A204.1 (cell line): ENCODE data around the gene TOGARAM2.
"Not testable (repeated sequence)": the region's sequence is repeated elsewhere in the genome, so short reads cannot be mapped to it uniquely, and the experiment has no call there.

Source experiments
- FAIRE-seq: peaks from 2 replicates; lab custom pipeline; 2012; peaks lifted over from hg19 to GRCh38; lab: Jason Lieb, UNC

The TOGARAM2 gene

GRCh38 chr2:28977176-28977875 is 3.8 kb upstream of the TOGARAM2 start:
- no peak for FAIRE-seq

GRCh38 chr2:28978001-28978400 is 3.1 kb upstream of the TOGARAM2 start:
- FAIRE-seq = not testable (repeated sequence)

GRCh38 chr2:28978606-28979005 is 2.5 kb upstream of the TOGARAM2 start:
- no peak for FAIRE-seq

GRCh38 chr2:28979041-28979440 is 2.1 kb upstream of the TOGARAM2 start:
- no peak for FAIRE-seq

- FAIRE-seq = no peak
These were observed 1.3 kb upstream of the TOGARAM2 start for GRCh38 chr2:28979576-28980366.

- FAIRE-seq = no peak
These were observed 606 bp upstream of the TOGARAM2 start for GRCh38 chr2:28980368-28981015.

- FAIRE-seq = no peak
These were observed 700 bp downstream of the TOGARAM2 start for GRCh38 chr2:28981620-28982376.

GRCh38 chr2:28982381-28982950 is 1.4 kb downstream of the TOGARAM2 start:
- FAIRE-seq = no peak

GRCh38 chr2:28986429-28986828 is 5.3 kb downstream of the TOGARAM2 start:
- no peak for FAIRE-seq

GRCh38 chr2:28989973-28990372 is 8.9 kb downstream of the TOGARAM2 start:
- FAIRE-seq = no peak

GRCh38 chr2:28990445-28990844 is 9.3 kb downstream of the TOGARAM2 start:
- no peak for FAIRE-seq

- FAIRE-seq = no peak
These were observed 9.9 kb downstream of the TOGARAM2 start for GRCh38 chr2:28991021-28991420.

- no peak for FAIRE-seq
These were observed 10.4 kb downstream of the TOGARAM2 start for GRCh38 chr2:28991460-28991859.

GRCh38 chr2:28993206-28993960 is 12.3 kb downstream of the TOGARAM2 start:
- no peak for FAIRE-seq

GRCh38 chr2:28994074-28994473 is 13.0 kb downstream of the TOGARAM2 start:
- no peak for FAIRE-seq

- no peak for FAIRE-seq
These were observed 13.6 kb downstream of the TOGARAM2 start for GRCh38 chr2:28994679-28995078.

GRCh38 chr2:28995765-28996750 is 15.0 kb downstream of the TOGARAM2 start:
- FAIRE-seq = no peak

- no peak for FAIRE-seq
These were observed 16.2 kb downstream of the TOGARAM2 start for GRCh38 chr2:28997237-28997846.

GRCh38 chr2:28997847-28998735 is 17.0 kb downstream of the TOGARAM2 start:
- no peak for FAIRE-seq
